ENCODE results near the gene TM4SF1.

Gene TM4SF1

GRCh38 chr3:149373235-149374125 is 4.0 kb downstream of the TM4SF1 start:
- DNase-seq: no peak

GRCh38 chr3:149371723-149372114 is 5.7 kb downstream of the TM4SF1 start:
- no peak for DNase-seq

- no peak for DNase-seq
These were observed 6.3 kb downstream of the TM4SF1 start for GRCh38 chr3:149371001-149371722.

- DNase-seq: no peak
These were observed 7.2 kb downstream of the TM4SF1 start for GRCh38 chr3:149369991-149370866.

- no peak for DNase-seq
These were observed 8.6 kb downstream of the TM4SF1 start for GRCh38 chr3:149368674-149369497.

- DNase-seq: no peak
These were observed 9.2 kb downstream of the TM4SF1 start for GRCh38 chr3:149368201-149368673.

- no peak for DNase-seq
These were observed 10.3 kb downstream of the TM4SF1 start for GRCh38 chr3:149366941-149367840.

- DNase-seq: no peak
These were observed 11.4 kb downstream of the TM4SF1 start for GRCh38 chr3:149366031-149366430.

GRCh38 chr3:149364624-149365023 is 12.8 kb downstream of the TM4SF1 start:
- DNase-seq: no peak

- no peak for DNase-seq
These were observed 14.4 kb downstream of the TM4SF1 start for GRCh38 chr3:149363053-149363452.

- DNase-seq: no peak
These were observed 15.1 kb downstream of the TM4SF1 start for GRCh38 chr3:149362366-149362765.

GRCh38 chr3:149356630-149357029 is 20.8 kb downstream of the TM4SF1 start:
- DNase-seq: no peak

GRCh38 chr3:149356044-149356592 is 21.3 kb downstream of the TM4SF1 start:
- DNase-seq: no peak

GRCh38 chr3:149353581-149354184 is 23.8 kb downstream of the TM4SF1 start:
- DNase-seq: no peak

GRCh38 chr3:149352556-149352955 is 24.9 kb downstream of the TM4SF1 start:
- no peak for DNase-seq

GRCh38 chr3:149343951-149344350 is 33.5 kb downstream of the TM4SF1 start:
- no peak for DNase-seq

- DNase-seq: no peak
These were observed 34.8 kb downstream of the TM4SF1 start for GRCh38 chr3:149342413-149343380.

- no peak for DNase-seq
These were observed 37.0 kb downstream of the TM4SF1 start for GRCh38 chr3:149340310-149340933.
